Hematopoietic multipotent progenitor cell (in vitro differentiated cells): ENCODE results near the gene WNT7A. TPM values are rescaled to one million over a fixed set of nuclear protein-coding genes. Genes with fewer than 3 reads are reported as not detected.

Experiments
- DNase-seq, 3 donors: peaks; one replicate each; pipeline ENCODE4 v3.0.0-alpha.2; 2011 to 2015; ENCODE audit warnings: low read depth in 2 of 3, low spot score in 2 of 3
- total RNA-seq: library from RNA; depleted of rRNA; stranded (reverse); fragments of >200 nt; gene quantifications from one replicate; pipeline ENCODE4 v1.2.3, GENCODE V29; 2012

Gene WNT7A
- total RNA-seq, 1 donor, result not detected

GRCh38 chr3:13831386-13831996 is 48.4 kb downstream of the WNT7A start:
- DNase-seq, result no peak

- no peak for DNase-seq
Measured at GRCh38 chr3:13829311-13829710, 50.6 kb downstream of the WNT7A start.

GRCh38 chr3:13828501-13829265 is 51.2 kb downstream of the WNT7A start:
- no peak for DNase-seq

GRCh38 chr3:13827699-13828098 is 52.2 kb downstream of the WNT7A start:
- no peak for DNase-seq

- DNase-seq, result no peak
Measured at GRCh38 chr3:13827256-13827655, 52.6 kb downstream of the WNT7A start.

DNA sequence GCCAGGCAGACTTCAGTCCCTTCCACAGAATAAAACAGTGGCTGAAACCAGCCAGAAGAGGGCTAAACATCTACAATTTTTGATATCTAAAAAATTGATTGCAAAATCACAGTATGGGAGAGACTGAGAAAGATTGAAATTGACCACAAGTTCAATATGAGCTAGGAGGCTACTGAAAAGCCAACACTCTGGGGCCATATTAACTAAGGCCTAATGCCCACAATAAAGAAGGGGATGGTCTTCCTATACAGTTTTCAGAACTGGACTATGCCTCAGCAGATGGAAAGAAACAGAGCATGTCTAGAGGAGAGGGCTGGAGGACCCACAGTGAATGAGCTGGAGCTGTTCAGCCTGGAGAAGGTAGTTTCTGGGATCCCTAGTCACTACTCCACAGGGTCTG is 53.2 kb downstream of the WNT7A start:
- DNase-seq, result no peak

GRCh38 chr3:13825821-13826220 is 54.0 kb downstream of the WNT7A start:
- DNase-seq, result no peak

DNA sequence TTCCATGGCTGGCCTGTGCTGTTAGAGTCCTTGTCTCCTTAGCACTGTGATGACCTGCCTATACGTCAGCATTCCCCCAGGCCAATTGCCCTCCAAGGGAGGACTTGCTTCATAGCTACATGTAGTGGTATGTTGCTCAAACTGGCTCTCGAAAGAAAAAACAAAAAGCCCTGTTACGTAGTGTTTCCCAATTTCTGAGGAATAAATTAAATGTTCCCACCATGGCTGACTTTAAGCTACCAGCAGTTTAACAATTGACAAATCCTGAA is 54.6 kb downstream of the WNT7A start:
- DNase-seq, result no peak

DNA sequence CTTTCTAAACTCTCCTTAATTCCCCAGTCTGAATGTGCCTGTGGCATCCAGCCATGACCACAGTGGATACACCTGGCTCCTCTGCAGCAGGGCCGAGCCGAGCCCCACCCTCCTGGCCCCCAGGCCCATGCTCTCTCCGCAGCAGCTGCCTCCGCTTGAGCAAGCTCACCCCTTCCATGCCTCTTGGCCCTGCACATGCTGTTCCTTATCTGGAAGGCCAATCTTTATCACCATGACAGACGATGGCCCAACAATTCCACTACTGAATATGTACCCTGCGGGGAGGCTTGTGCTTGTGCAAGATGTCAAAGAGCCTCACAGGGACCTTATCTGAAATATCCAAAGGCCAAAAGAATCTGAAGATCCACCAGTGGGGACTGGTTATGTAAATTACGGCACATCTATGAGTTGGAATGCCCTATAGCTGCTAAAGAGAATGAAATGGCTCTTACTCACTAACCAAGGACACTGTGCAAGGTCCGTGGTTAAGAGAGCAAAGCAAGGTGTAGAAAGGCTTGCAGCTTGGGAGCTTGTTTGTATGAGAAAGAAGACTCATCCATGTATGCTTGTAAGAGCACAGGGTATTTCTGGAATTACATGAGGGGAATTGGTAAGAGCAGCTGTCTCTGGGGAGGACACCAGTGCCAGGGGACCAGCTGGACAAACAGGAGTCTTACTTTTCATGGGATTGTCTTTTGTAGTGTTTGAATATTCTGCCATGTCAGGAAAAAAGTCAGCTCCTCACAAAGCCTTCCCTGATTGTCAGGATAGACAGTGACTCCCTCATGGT is 55.2 kb downstream of the WNT7A start:
- no peak for DNase-seq

GRCh38 chr3:13823692-13824091 is 56.2 kb downstream of the WNT7A start:
- DNase-seq, result no peak

- no peak for DNase-seq
Measured at GRCh38 chr3:13822871-13823585, 56.8 kb downstream of the WNT7A start.

GRCh38 chr3:13822042-13822441 is 57.8 kb downstream of the WNT7A start:
- no peak for DNase-seq

DNA sequence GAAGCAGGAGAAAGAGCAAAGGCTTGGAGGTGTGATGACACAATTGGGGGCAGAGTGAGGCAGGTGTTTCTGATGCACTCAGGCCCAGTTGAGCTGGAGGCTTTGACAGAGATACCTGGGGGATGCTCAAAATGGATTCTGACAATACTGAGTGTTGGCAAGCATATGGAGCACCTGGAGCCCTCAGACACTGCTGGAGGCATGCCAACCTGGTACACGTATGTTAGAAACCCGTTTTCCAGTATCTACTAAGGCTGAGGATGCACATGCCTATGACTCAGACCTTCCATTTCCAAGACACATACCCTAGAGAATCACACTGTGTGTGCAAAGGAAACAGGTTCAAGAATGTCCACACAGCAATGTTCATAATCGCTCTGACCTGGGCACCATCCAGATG is 58.7 kb downstream of the WNT7A start:
- no peak for DNase-seq

DNA sequence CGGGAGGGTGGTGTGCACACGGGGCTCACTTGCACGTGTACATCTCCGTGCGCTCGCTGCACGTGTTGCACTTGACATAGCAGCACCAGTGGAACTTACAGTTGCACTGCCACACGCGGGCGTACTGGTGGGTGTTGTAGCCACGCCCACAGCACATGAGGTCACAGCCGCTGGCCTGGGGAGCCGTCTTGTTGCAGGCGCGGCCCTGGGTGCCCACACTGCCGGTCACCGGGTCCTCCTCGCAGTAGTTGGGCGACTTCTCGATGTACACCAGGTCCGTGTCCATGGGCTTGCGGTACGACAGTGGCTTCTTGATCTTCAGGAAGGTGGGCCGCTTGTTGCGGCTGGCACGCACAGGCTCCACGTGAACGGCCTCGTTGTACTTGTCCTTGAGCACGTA is 61.0 kb downstream of the WNT7A start:
- DNase-seq, result no peak

- no peak for DNase-seq
Measured at GRCh38 chr3:13815088-13815683, 64.7 kb downstream of the WNT7A start.

- DNase-seq, result no peak
Measured at GRCh38 chr3:13812034-13812471, 67.8 kb downstream of the WNT7A start.

- no peak for DNase-seq
Measured at GRCh38 chr3:13811614-13812013, 68.3 kb downstream of the WNT7A start.

- DNase-seq, result no peak
Measured at GRCh38 chr3:13808550-13808949, 71.3 kb downstream of the WNT7A start.

DNA sequence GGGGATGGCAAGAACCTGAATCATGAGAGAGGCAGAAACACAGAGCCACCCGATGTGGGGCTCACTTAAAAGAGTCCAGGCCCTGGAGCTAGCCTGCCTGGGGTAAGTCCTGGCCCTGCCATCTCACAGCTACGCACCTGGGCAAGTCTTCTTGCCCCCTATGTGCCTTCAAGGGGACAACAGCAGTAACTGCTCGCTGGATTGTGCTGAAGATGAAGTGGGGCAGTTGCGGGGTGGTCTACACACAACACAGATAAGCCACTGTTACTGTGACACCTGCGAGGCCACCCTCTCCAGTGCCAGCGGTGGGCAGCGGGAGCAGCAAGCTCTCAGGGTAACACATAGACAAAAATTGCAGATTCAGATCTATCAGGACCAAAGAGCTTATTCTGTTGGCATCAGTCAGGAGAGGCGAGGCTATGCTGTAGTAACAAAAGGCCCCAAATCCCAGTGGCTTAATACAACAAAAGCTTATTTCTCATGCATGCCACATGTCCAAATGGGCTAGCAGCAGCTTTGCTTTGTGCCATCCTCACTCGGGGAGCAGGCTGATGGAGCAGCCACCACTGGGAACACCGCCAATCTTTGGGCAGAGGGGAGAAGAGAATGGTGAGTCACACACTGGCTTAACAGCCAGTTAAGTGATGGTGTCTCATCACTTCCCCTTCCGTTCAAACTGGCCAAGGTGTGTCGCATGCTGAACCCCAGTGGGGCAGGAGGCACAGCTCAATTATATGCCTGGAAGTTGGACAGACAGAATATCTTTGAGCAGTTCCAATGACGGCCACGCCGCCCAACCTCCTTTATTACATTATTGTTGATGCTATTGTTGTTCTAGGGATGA is 78.3 kb downstream of the WNT7A start:
- peak in 2 of 3 donors; percentile 5 to 24 for DNase-seq

DNA sequence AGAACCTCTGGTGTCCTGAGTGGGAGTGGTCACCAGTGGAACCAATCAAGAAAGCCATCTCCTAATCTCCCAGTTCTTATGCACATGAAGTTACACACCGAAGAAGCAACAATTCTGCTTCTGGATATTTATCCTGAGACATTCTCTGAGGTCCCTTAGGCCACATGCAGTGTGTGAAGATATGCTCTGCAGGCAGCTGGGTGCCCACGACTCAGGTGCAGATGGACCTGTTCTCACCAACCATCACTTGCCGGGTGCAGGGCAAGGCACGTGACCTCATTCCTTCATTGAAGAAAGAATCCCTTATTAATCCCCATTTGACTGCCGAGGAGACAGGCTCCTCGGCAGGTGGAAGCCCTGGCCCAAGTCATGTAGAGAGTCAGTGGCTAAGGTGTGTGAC is 79.8 kb downstream of the WNT7A start:
- no peak for DNase-seq
